K562 (cell line): Measurements from ENCODE around the gene WDPCP. TPM values are rescaled to one million over a fixed set of nuclear protein-coding genes. Genes with fewer than 3 reads are reported as not detected.

ENCODE experiments used
- polyA plus RNA-seq, 8 experiments: library from polyadenylated mRNA; depleted of rRNA in 4 of 8; stranded (reverse) in 5 of 8; unstranded in 3 of 8; fragments of >200 nt; fragmentation: Nextera tagmentation in 2 of 8; fragmentation: Illumina TruSeq in 1 of 8; extraction: Ambion mirVana in 2 of 8; extraction: Trizol in 1 of 8; gene quantifications; 2 replicates each; pipeline versions ENCODE4 v1.2.1 to v1.2.3, GENCODE V29; 2011 to 2014; ENCODE audit warnings: inconsistent platforms in 1 of 8, missing spikeins in 1 of 8
- total RNA-seq, 7 experiments: library from RNA; depleted of rRNA in 6 of 7; stranded (reverse); fragments of >200 nt in 6 of 7; fragmentation: Illumina TruSeq in 2 of 7; extraction: Trizol in 2 of 7; gene quantifications; 2 replicates each; pipeline versions ENCODE4 v1.2.1 to v1.2.3, GENCODE V29; 2011 to 2021; ENCODE audit warnings: low replicate concordance in 1 of 7
- TF ChIP-seq, protein P1 (sequence below): fragments of 200-800 bp; sonication (Bioruptor generic); IDR thresholded peaks from 2 replicates; pipeline ENCODE4 v1.6.1; 2016; ENCODE audit warnings: missing genetic modification characterization, missing compliant biosample characterization
- TF ChIP-seq, protein P2 (sequence below): IDR thresholded peaks from 2 replicates; pipeline ENCODE4 v1.6.1; 2011; ENCODE audit warnings: borderline replicate concordance, low read depth, mild to moderate bottlenecking, moderate library complexity, low read length; ENCODE audit not compliant: insufficient read depth, poor library complexity, severe bottlenecking

The WDPCP gene
- total and polyA plus RNA-seq, 9 of the 15 experiments (the other 6 are each of a cell fraction or from before 2014, with no cell fraction given), result 1.4 to 6.4 (median 5.5) TPM

GRCh38 chr2:63488118-63488713, 100.1 kb downstream of the WDPCP start (continued):
- TF ChIP-seq, protein P1, sequence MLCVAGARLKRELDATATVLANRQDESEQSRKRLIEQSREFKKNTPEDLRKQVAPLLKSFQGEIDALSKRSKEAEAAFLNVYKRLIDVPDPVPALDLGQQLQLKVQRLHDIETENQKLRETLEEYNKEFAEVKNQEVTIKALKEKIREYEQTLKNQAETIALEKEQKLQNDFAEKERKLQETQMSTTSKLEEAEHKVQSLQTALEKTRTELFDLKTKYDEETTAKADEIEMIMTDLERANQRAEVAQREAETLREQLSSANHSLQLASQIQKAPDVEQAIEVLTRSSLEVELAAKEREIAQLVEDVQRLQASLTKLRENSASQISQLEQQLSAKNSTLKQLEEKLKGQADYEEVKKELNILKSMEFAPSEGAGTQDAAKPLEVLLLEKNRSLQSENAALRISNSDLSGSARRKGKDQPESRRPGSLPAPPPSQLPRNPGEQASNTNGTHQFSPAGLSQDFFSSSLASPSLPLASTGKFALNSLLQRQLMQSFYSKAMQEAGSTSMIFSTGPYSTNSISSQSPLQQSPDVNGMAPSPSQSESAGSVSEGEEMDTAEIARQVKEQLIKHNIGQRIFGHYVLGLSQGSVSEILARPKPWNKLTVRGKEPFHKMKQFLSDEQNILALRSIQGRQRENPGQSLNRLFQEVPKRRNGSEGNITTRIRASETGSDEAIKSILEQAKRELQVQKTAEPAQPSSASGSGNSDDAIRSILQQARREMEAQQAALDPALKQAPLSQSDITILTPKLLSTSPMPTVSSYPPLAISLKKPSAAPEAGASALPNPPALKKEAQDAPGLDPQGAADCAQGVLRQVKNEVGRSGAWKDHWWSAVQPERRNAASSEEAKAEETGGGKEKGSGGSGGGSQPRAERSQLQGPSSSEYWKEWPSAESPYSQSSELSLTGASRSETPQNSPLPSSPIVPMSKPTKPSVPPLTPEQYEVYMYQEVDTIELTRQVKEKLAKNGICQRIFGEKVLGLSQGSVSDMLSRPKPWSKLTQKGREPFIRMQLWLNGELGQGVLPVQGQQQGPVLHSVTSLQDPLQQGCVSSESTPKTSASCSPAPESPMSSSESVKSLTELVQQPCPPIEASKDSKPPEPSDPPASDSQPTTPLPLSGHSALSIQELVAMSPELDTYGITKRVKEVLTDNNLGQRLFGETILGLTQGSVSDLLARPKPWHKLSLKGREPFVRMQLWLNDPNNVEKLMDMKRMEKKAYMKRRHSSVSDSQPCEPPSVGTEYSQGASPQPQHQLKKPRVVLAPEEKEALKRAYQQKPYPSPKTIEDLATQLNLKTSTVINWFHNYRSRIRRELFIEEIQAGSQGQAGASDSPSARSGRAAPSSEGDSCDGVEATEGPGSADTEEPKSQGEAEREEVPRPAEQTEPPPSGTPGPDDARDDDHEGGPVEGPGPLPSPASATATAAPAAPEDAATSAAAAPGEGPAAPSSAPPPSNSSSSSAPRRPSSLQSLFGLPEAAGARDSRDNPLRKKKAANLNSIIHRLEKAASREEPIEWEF (CRISPR knock-in tag), result no peak
- TF ChIP-seq, protein P2, sequence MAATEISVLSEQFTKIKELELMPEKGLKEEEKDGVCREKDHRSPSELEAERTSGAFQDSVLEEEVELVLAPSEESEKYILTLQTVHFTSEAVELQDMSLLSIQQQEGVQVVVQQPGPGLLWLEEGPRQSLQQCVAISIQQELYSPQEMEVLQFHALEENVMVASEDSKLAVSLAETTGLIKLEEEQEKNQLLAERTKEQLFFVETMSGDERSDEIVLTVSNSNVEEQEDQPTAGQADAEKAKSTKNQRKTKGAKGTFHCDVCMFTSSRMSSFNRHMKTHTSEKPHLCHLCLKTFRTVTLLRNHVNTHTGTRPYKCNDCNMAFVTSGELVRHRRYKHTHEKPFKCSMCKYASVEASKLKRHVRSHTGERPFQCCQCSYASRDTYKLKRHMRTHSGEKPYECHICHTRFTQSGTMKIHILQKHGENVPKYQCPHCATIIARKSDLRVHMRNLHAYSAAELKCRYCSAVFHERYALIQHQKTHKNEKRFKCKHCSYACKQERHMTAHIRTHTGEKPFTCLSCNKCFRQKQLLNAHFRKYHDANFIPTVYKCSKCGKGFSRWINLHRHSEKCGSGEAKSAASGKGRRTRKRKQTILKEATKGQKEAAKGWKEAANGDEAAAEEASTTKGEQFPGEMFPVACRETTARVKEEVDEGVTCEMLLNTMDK, result no peak
